ENCODE data around the gene USHBP1.

Gene USHBP1

DNA sequence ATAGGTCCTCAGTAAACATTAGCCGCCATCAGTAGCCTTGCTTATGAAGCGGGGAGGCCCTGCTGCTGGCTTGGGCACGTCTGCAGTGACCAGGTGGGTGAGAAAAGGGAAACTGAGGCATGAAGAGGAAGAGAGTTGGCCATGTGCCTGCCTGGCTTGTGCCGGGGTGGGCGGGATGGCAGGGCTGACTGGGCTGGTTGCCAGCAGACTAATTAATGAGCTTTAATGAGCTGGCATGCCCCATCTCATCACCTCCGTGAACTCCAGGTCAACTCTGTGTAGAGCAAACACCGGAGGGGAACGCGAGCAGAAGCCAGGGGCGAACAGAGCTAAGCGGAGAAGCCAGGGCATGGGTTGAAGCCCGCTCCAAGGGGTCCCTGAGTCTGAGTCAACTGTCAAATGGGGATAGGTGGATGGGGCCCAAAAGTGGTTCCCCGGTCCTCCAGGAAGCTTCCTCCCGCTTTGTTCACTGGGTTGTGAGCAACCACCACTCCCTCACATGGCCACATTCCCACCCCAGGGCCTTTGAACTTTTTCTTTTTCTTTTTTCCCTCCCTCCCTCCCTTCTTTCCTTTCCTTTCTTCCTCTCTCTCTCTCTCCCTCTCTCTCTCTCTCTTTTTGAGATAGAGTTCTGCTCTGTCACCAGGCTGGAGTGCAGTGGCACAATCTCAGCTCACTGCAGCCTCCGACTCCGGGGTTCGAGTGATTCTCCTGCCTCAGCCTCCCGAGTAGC, 27.6 kb downstream of the USHBP1 start:
- no peak for DNase-seq

- DNase-seq: peak; percentile 58
These were observed 28.4 kb downstream of the USHBP1 start for GRCh38 chr19:17235971-17236777.

GRCh38 chr19:17235300-17235970, 29.1 kb downstream of the USHBP1 start:
- peak; percentile 85 for DNase-seq

GRCh38 chr19:17234911-17235299, 29.6 kb downstream of the USHBP1 start:
- DNase-seq: peak; percentile 80

DNA sequence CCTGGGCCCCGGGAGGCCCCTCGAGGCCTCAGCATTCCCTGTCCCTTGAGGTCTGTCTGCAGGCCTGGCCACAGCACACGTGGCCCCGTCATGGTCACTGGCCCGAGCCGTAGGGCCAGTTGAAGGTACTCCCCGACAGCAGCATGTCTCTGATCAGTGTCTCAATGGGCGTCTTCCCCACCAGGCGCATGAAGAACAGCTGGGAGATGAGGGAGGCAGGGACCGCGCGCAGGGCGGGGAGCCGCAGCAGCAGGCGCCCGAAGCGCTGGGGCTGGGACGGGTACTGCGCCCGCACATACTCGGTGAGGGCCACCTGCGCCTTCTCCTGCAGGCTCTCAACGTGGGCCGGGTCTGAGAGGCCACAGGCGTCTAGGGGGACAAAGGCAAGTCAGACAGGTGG, 32.3 kb downstream of the USHBP1 start:
- no peak for DNase-seq

DNA sequence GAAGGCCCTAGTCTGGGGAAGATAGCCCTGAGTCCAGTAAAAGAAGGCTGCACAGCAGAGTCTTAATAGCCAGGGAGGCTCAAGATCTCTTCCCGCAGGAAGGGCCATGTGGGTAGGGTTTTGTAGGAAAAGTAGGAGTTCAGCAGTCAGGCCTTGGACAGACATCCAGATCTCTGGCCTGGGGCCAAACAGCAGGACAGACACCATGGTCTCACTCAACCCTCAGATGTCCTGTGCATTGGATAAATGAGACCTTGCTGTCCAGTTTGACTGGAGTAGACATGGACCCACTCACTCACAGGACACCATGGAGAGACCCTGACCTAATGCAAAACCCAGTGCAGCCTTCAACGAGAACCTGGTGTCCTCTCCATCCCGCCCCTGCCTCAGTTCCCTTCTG, 34.7 kb downstream of the USHBP1 start:
- DNase-seq: no peak

- no peak for DNase-seq
These were observed 36.7 kb downstream of the USHBP1 start for GRCh38 chr19:17227798-17228367.

- DNase-seq: peak; percentile 98
These were observed 38.3 kb downstream of the USHBP1 start, which contains the start of gene OCEL1 for GRCh38 chr19:17226002-17226933. Gene OCEL1, plus strand, starts transcription at chr19:17226226. Its CDS starts 22 bp downstream, at chr19:17226248.

DNA sequence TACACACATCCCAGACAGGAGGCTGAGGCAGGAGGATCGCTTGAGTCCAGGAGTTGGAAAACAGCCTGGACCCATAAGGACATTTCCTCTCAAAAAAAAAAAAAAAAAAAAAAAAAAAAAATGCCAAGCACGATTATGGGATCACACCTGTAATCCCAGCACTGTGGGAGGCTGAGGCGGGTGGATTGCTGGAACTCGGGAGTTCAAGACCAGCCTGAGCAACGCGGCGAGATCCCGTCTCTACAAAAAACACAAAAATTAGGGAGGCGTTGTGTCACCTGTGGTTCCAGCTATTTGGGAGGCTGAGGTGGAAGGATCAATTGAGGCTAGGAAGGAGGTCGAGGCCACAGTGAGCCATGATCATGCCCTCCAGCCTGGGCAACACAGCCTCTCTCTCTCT, 39.5 kb downstream of the USHBP1 start:
- DNase-seq: no peak

DNA sequence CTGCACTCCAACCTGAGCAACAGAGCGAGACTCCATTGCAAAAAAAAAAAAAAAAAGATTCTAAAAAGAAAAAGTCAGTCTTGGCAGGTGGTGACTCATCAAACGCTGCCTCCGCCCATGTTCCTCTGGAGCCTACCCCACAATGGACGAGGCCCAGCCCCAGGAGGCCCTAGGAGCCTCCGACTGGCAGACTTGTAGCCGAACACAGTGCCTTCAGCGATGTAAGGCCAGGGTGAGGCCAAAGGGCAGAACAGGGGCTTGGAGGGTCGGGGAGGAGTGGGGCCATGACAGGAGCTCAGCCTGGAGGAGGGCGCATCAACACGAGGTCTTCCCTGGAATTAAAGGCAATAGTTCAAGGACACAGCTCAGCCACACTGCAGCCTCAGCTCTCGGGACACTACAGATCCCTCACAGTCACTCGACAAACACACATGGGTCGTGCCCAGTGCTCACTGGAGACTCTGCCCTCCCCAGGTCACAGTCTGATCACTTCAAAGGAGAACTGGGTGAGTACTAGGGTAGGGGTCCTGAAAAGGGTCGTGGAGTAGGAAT, 44.3 kb downstream of the USHBP1 start:
- DNase-seq: peak; percentile 50

DNA sequence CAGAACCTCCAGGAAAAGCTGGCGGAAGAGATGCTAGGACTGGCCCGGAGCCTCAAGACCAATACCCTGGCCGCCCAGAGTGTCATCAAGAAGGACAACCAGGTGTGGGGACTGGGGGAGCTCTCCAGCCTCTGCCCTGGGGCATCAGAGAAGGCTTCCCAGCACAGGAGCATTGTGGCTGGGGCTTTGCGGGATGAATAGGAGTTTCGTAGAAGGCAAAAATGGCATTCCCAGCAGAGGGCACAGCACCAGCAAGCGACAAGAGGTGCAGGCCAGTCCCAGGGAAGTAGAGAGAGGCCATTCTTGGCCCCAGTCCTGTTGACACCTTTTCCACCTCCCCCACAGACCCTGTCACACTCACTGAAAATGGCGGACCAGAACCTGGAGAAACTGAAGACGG, 45.3 kb downstream of the USHBP1 start:
- DNase-seq: no peak

DNA sequence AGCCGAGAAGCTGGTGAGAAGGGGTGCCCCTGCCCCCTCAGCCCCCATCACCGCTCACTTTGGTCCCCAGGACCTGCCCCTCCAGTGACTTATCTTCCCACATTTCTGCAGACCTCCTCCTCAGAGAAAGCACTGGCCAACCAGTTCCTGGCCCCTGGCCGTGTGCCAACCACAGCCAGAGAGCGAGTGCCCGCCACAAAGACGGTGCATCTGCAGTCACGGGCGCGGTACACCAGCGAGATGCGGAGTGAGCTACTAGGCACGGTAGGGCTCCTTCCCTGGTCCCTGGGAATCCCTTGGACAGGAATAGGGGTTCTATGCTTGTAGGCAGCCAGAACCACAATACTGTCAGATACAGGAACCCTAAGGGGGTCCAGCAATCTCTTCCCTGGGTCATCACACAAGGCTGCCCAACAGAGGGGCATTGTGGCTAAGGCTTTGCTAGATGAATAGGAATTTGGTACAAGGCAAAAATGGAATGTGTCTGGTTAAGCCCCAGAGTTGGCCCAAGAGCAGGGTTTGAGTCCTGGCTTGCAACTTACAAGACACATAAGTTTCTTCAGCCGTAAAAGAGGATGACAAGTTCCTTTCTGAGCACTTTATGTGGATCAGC, 48.4 kb downstream of the USHBP1 start:
- no peak for DNase-seq

DNA sequence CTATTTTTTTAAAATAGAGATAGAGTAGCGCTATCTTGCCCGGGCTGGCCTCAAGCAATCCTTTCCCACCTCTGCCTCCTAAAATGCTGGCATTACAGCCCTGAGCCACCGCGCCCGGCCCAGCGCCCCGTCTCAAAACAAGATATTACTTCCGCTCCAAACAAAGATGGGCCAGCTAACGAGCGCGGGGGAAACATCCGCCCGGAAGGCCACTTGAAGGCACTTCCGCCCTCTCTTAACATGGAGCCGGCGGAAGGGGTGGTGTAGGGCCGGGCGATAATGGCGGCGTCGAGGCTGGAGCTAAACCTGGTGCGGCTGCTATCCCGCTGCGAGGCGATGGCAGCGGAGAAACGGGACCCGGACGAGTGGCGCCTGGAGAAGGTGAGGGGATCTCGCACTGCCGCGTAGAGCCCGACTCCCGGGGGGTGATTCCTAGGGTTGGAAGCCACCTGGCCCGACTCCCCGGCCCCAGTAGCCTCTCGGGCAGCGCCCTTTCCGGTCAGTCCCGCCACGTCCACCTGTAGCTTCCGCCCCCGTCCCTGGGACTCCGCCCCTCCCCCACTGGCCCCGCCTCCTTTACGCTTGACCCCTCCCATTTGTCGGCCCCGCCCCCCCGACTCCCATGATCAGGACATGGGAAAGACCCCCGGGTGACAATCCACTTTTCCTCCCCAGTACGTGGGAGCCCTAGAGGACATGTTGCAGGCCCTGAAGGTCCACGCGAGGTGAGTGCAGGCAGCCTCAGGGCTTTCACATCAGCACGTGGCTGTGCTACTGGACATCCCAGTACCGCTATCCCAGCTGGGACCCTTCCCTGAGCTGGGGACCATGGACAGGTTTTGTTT, 49.2 kb downstream of the USHBP1 start, which contains the start of gene USE1:
Gene USE1 (plus strand): TSS at position 231 of the 845 bp plus-strand sequence. CDS start 49 bp downstream, at position 280.
- peak; percentile 91 for DNase-seq

DNA sequence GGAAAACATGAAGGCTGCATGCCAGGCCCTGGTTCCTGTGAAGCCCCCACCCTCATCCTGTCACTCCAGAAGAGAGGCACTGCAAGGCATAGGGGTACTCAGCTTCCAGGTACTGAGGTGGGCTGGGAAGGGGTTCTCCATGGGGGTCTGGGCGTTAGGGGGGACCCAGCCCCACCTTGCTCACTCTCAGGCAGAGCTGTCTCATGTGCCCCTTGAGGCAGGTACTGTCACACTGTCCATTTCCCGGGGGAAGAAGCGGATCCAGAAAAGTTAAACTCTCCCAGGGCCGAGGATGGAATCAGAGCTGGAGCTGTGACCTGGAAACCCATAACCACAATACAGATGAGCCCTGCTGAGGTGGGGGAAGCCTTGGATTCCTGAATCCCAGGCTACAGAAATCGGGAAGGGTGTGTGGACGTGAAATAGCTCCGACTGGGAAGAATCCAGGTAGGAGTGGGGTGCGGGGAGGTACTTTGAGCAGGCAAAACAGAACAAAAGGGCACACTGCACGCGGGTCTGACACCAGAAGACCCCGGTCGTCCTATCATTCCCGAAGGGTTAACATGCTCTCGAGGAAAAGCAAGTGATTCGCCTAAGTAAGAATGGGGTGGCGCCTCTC, 49.9 kb downstream of the USHBP1 start:
- no peak for DNase-seq

- DNase-seq: no peak
These were observed 51.2 kb downstream of the USHBP1 start for GRCh38 chr19:17213334-17213733.

DNA sequence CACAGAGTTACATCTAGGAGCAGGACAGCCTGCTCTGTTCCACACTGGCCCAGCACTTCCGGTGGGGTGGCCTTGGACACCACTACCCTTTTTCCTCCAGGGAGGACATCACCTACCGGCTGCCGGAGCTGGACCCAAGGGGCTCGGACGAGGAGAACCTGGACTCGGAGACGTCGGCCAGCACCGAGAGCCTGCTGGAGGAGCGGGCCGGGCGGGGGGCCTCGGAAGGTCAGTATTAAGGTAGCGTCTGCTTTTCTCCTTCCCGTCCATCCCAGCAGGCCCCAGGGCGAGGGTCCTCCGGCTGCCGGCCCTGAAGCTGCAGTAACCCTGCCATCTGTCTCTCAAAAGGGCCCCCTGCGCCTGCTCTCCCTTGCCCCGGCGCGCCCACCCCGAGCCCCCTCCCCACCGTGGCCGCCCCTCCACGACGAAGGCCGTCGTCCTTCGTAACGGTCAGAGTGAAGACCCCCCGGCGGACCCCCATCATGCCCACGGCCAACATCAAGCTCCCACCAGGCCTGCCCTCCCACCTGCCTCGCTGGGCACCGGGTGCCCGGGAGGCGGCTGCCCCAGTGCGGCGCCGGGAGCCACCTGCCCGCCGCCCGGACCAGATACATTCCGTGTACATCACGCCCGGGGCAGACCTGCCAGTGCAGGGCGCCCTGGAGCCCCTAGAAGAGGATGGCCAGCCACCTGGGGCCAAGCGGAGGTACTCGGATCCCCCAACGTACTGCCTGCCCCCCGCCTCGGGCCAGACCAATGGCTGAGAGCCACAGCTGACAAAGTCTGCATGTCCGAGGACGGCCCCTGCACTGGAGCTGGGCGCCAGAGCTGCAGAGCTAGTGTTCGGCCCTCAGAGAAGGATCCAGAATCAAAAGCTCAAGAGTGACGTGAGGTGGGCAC, 52.7 kb downstream of the USHBP1 start:
- DNase-seq: no peak

DNA sequence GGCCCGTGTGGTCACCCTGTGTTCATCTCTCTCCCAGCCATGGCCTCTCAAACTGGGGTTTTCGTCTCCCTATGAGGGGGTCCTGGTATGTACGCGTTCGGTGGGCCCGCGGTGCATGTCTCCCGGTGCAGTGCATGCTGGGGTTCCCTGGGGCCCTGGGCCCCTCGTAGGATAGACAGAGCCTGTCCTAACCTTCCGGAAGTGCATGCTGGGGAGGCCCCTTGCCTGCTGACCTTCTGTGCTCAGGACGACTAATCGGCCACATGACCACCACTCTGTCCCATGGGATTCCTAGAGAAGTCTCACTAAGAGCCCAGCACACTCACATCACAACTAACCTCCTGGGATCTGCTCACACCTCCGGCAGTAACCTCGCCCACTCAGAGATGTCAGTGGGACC, 54.2 kb downstream of the USHBP1 start:
- no peak for DNase-seq

Data from CD4-positive, alpha-beta T cell treated with Interleukin-17A for 4 hours (primary cell).